GM18507 (cell line): ENCODE results near the gene PFDN5.

Source experiments
- DNase-seq: peaks from one replicate; pipeline ENCODE4 v3.0.0; 2011; ENCODE audit warnings: low read depth; ENCODE audit not compliant: insufficient read length; ENCODE audit errors: extremely low spot score
- FAIRE-seq: peaks from 2 replicates; lab custom pipeline; 2011; peaks lifted over from hg19 to GRCh38; lab: Jason Lieb, UNC

The PFDN5 gene

GRCh38 chr12:53345486-53346188 is 50.3 kb downstream of the PFDN5 start:
- FAIRE-seq = no peak

GRCh38 chr12:53346491-53346890 is 51.1 kb downstream of the PFDN5 start:
- FAIRE-seq (no peak), DNase-seq (no peak)

More at GRCh38 chr12:53345486-53346188, 50.3 kb downstream of the PFDN5 start:
- no peak for DNase-seq

GRCh38 chr12:53347905-53348304 is 52.6 kb downstream of the PFDN5 start:
- FAIRE-seq = no peak
- no peak for DNase-seq
